AG04450 (cell line): ENCODE measurements around the gene AAGAB. TPM values are rescaled to one million over a fixed set of nuclear protein-coding genes. Genes with fewer than 3 reads are reported as not detected.

ENCODE experiments used
- CTCF ChIA-PET: fragments of 300-600, 350-600 bp; formaldehyde crosslinking; extraction: SDS; loops from one replicate; lab custom pipeline; 2022; ENCODE audit warnings: antibody characterized with exemption, inconsistent platforms; lab: Charles Lee
- POLR2A ChIA-PET: fragments of 350-600 bp; formaldehyde crosslinking; extraction: SDS; loops from one replicate; lab custom pipeline; 2021; ENCODE audit warnings: antibody characterized with exemption, inconsistent platforms; lab: Yijun Ruan, JAX
- DNase-seq: peaks from one replicate; pipeline ENCODE4 v3.0.0-alpha.2; 2011; ENCODE audit warnings: low read depth, low spot score
- H3K27ac ChIP-seq: one replicate; pipeline ENCODE4 v1.5.1; 2012; ENCODE audit warnings: low read depth, low read length, control low read depth
- H3K27me3 ChIP-seq: one replicate; pipeline ENCODE4 v1.6.0; 2012; ENCODE audit warnings: low read length; ENCODE audit not compliant: control insufficient read depth, insufficient read depth
- H3K4me3 ChIP-seq: 2 replicates; pipeline ENCODE4 v1.5.1; 2011; ENCODE audit warnings: mild to moderate bottlenecking, low read depth, low read length, control low read depth
- H3K9me3 ChIP-seq: 2 replicates; pipeline ENCODE4 v1.5.1; 2012; ENCODE audit warnings: low read length; ENCODE audit not compliant: control insufficient read depth, insufficient read depth
- CTCF ChIP-seq: IDR thresholded peaks from 2 replicates; pipeline ENCODE4 v1.5.1; 2011; ENCODE audit warnings: low read depth, low read length, control low read depth, inconsistent platforms
- polyA plus RNA-seq: library from polyadenylated mRNA; depleted of rRNA; stranded (reverse); fragments of >200 nt; gene quantifications from 2 replicates; pipeline ENCODE4 v1.2.3, GENCODE V29; 2011

Gene AAGAB
- polyA plus RNA-seq, 1 experiment: 58.0 TPM

- Histone ChIP-seq H3K27me3 (no peaks in the 10 kb centered on the region), H3K27ac (peak overlapping the region; percentile 61), H3K9me3 (no peaks in the 10 kb centered on the region), H3K4me3 (no peak overlapping the region)
- DNase-seq: no peak
- CTCF ChIA-PET: no interaction called here
- POLR2A ChIA-PET: interaction anchor here (0.7 to 2.8 kb wide), 3 partner anchors 8 to 137 kb away, joined by 3 to 16 read pairs (median 3); no protein-coding TSS in a partner anchor
- no peak for TF ChIP-seq CTCF
Observed at GRCh38 chr15:67186688-67187087, 67.8 kb downstream of the AAGAB start.

- CTCF ChIA-PET: no interaction called here
Observed at GRCh38 chr15:67186226-67186649, 68.2 kb downstream of the AAGAB start.

GRCh38 chr15:67185621-67186225 is 68.7 kb downstream of the AAGAB start:
- CTCF ChIA-PET: no interaction called here
- no peak for TF ChIP-seq CTCF
- POLR2A ChIA-PET: interaction anchor here (0.6 kb wide), 1 partner anchor 300 kb away, joined by 3 read pairs; no protein-coding TSS in a partner anchor
- Histone ChIP-seq H3K27me3 (no peaks in the 10 kb centered on the region), H3K4me3 (no peak overlapping the region), H3K9me3 (no peaks in the 10 kb centered on the region), H3K27ac (peak overlapping the region; percentile 70)
- no peak for DNase-seq

More at GRCh38 chr15:67186226-67186649, 68.2 kb downstream of the AAGAB start:
- Histone ChIP-seq H3K27ac (no peak overlapping the region), H3K9me3 (no peaks in the 10 kb centered on the region), H3K27me3 (no peaks in the 10 kb centered on the region), H3K4me3 (no peak overlapping the region)
- no peak for DNase-seq
- POLR2A ChIA-PET: interaction anchor here (0.6 to 0.8 kb wide), 3 partner anchors 77 to 301 kb away, joined by 3 read pairs; no protein-coding TSS in a partner anchor
- no peak for TF ChIP-seq CTCF

GRCh38 chr15:67185051-67185450 is 69.4 kb downstream of the AAGAB start:
- no peak for DNase-seq
- ChIA-PET CTCF (no interaction called here), POLR2A (no interaction called here)
- Histone ChIP-seq H3K27me3 (no peaks in the 10 kb centered on the region), H3K4me3 (no peak overlapping the region), H3K9me3 (no peaks in the 10 kb centered on the region), H3K27ac (peak overlapping the region; percentile 70)
- TF ChIP-seq CTCF: no peak

- DNase-seq: no peak
- Histone ChIP-seq H3K27me3 (no peaks in the 10 kb centered on the region), H3K9me3 (no peaks in the 10 kb centered on the region), H3K27ac (peak overlapping the region; percentile 53), H3K4me3 (no peak overlapping the region)
- POLR2A ChIA-PET: interaction anchor here (0.9 to 1.4 kb wide), 5 partner anchors 16 to 99 kb away, joined by 3 to 8 read pairs (median 4); no protein-coding TSS in a partner anchor
- CTCF ChIA-PET: interaction anchor here (0.6 kb wide), 1 partner anchor 132 kb away, joined by 3 read pairs; no protein-coding TSS in a partner anchor
- no peak for TF ChIP-seq CTCF
Observed at GRCh38 chr15:67184208-67184925, 70.1 kb downstream of the AAGAB start.
